Stimulated activated CD4-positive, alpha-beta T cell treated with anti-CD3 and anti-CD28 coated beads, Interleukin-12 subunit alpha, Interleukin-12 subunit beta, amount 100 ng/mL, for 4 hours (primary cell): ENCODE measurements around the gene NEB.
"Not testable (repeated sequence)": the region's sequence is repeated elsewhere in the genome, so short reads cannot be mapped to it uniquely, and the experiment has no call there.

ENCODE experiments used
- DNase-seq: peaks from one replicate; pipeline ENCODE4 v3.0.0-alpha.2; 2020

The NEB gene

DNA sequence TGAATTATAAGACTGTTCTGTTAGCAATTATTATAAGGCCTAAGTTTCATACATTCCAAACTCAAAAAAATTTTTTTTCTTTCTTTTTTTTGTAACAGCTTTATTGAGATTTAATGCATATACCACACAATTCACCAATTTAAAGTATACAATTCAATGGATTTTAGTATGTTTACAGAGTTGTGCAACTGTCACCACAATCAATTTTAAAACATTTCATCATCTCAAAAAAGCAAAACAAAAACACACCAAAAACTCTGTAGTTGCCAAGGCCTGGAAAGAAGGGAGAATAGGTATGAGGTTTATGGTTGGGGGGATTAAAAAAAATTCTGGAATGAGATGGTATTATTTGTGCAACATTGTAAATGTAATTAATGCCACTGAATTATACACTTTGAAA is 36.1 kb downstream of the NEB start:
- not testable (repeated sequence) for DNase-seq

DNA sequence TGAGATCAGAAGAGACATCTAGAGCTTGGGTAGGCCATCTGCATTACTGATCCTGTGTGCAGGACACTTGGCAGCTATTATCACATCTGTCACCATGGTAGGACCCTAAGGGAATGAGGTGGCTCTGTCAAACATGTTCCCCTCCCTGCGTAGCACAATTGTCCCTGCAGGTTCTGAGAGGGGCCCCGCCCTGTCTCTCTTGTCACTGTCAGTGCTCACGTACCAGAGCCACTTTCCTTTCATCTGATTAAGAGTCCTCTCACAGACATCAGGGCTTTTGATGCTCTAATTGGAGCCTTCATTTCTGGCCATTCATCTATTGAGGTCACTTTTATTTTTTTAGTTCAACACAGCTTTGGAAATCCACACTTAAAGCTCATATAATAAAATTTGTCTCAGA is 38.5 kb downstream of the NEB start:
- DNase-seq, result no peak

DNA sequence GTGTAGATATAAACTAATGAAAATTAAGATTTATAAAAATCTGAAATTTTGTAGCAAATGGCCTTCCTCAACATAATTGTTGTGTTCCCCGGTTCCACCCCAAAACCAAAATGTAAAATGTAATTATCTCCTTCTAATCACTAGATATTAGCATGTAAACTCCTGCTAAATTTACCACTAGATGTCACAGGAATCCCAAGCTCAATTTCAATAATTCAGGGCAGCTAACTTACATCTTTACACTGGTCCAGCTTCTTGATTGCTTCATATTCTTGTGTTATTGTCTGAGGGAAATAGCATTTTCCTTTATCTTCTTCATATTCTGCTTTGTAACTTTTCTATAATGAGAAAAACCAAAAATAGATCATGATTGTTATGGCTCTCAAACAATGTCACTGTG is 42.6 kb downstream of the NEB start:
- DNase-seq, result no peak

DNA sequence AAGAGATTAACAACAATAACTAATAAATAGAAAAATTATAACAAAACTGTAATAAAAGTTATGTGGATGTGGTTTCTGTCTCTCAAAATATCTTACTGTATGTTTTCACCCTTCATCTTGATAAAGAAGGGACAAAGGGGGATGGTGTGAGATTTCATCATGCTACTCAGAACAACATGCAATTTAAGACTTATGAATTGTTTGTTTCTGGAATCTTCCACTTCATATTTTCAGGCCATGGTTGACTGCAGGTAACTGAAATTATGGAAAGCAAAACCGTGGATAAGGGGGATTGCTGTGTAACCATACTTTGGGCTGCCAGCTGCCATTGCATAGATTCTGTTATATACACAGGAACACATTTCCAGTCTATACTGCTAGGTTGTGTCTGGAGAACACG is 45.6 kb downstream of the NEB start:
- DNase-seq, result no peak

DNA sequence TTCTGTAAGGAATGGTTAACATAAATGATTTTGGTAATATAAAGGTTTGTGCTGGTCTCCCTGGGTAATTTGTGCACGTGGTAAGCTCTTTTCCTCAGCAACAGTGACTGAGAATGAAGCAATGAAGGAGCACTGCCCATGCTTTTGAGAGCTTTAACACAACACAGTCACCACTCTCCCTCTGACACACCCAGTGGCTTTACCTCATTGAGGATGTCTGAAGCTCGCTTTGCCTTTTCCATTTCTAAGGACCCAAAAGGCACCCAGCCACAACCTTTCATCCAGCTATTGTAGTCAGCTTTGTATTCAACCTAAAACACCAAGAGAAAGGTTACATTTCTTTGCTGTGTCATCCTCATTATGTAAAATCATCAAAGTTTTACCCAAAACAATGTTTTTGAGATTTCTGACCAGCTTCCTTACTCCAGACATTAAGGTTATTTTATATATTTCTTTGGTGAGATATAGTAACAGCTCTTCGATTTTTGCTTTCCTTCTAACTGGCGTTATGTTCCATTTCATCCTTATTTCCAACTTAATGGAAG is 51.7 kb downstream of the NEB start:
- no peak for DNase-seq

DNA sequence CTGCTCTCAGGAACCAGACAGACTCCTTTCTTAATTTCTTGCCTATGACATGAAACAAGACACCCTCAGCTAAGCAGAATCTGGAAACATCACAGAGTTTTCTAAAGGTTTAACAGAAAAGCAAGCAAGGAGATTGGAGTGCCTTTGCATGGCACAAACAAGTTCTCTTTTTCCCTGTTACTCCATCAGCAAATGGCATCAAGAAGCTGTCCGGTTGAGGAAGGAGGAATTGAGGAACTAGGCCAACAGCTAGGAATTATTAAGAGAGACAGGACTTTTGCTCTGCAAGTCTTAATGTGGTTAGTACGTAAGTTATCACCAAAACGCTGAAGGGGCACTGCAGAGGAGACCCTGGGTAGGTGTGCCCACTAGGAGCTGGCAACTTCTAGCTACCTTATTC is 53.2 kb downstream of the NEB start:
- no peak for DNase-seq

DNA sequence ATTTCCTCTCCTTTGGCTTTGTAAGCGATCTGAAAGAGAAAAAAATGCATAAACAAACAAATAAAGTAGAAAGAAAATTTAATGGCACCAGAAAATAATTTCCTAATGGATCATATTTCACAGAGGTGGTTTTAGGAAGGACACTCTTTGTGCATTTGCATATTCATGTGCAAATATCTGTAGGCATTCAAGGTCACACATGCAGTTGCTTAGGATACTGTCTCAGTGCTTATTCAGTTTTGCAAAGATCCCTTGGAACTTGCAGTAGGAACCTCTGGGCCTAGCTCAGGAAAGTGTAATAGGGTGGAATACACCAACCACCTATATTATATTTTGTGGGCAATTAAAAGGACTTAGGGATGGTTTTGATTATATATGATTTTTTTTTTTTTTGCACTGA is 54.3 kb downstream of the NEB start:
- no peak for DNase-seq

DNA sequence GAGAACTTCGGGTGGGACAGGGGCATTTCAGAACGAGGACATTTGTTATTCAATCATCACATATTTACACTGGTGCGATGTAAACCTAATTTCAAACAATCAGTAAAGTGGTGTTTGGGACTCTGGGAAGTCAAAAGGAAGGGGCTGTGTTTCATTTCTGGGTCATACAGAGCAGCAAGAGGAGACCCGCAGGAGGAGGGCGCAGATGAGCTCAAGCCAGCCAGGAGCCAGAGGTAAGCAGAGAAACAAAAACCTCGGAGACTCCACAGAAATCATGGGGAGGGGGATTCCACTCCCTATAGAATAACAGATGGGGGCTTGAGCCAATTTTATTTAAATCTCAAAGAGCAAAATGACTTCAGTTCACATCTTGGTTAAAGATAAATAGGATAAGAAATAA is 55.4 kb downstream of the NEB start:
- no peak for DNase-seq

DNA sequence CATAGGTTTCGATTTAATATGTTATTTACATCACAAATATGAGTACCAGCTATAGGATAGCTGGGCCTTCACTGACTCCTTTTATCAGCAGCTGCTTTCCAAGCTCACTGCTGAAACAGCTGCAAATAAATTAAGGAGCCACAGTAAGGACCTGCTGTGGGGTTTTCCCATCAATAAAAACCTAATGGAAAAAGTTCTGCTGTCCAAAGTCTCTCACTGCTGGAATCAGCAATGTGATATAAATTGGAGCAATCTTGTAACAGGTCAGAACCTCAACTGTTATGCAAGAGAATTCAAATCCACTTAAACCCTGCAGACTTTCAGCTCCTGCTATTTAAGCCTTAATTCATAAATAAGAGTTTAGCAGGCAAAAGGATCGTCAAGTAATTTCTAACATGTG is 61.3 kb downstream of the NEB start:
- DNase-seq, result no peak

DNA sequence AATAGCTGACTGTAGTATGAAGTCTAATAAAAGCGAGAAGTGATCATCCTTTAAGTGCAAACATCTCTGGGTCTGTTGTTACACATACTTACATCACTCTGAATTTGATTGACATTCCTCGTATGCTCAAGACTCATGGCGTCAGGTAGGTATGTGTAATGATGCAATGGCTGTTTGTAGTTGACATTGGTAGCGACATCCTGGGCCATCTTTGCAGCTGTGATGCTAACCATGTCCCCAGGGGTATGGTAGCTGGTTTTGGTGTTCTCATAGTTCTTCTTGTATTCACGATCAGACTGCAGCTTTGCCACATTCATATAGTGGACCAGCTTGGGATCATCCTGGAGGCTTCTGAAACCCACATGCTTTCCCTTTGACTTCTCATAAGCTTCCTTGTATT is 62.0 kb downstream of the NEB start:
- DNase-seq, result no peak

DNA sequence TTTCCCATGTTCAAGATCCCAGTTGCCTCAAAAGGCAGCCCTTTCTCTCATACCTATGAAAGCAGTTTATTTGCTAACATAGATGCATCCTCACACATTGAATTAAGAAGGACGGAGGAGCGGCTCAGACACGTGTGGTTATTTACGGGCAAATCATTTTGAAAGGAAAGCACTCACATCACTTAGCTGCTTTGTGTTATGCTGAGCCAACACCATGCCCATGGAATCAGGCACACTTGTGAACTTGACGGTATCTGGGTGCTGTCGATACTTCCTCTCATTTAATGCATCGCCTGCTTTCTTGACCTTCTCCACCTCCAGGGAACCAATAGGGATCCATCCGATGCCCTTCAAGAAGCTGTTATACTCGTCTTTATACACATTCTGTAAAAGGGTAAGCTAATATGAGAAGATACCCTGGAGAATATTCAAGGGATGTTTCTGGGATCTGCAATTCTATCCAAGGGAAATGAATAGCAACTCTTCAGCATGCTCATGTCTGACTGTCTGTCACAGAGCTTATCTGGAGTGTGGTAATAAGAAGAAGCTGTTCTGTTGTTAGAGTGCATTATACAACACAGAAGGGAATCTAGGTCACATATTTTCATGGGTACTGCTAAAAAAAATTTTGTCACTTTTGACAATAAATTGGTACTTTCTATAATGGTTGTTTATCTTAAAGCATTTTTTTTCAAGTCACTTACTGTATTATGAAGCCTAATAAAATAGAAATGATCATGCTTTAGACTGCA is 63.3 kb downstream of the NEB start:
- no peak for DNase-seq

DNA sequence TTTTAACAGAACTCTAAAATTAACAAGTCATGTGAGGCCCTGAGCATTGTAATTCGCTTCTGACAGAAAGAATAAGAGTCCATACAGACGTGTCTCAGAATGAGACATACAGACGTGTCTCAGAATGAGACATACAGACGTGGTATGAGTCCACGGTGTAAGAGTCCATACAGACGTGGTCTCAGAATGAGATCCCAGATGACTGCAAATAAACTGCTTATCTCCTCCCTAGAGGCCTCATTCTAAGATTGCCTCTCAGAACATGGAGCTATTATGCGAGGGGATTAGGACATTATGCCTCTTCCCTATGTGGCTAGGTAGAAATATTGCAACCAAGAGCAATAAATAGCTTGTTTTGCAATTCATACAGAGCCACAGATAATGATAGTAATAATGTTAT is 63.9 kb downstream of the NEB start:
- no peak for DNase-seq

DNA sequence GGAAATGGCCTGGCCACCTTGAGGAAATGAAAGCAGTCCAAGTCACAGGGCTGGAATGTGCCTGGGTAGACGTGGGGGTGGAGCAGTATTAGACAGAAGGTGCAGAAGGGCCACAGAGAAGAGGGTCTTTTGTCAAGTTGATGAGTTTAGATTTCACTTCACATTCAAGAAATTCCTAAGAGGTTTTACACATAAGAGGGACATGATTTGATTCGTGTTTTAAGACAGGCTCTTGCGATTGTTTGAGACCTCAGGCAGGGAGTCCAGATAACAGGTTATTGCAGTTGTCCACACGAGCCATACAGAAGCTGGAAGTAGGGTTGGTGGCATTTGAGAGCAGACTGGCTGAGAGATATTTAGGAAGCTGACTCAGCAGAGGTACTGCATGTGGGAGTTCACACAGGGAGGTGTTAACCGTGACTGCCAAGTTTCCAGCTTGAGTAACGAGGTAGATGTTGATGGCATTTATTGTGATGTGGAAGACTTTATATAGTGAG is 64.6 kb downstream of the NEB start:
- DNase-seq, result peak; percentile 1

DNA sequence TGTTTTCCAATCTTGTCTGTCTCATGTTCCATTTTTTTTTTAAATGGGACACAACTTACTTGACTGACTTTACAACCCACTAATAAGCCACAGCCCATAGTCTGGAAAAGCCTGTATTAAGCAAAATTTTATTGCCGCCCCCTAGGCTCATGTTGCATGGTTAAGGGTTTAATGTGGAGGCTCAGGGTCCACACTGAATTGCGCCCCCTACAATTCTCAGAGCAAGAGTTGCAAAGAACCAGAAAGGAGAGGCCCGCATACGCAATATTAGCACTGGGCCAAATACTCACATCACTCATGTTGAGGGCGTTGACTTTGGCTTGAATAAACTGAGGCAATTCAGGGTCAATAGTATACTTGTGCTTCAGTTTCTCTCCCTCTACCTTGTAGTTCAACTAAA is 65.5 kb downstream of the NEB start:
- no peak for DNase-seq

DNA sequence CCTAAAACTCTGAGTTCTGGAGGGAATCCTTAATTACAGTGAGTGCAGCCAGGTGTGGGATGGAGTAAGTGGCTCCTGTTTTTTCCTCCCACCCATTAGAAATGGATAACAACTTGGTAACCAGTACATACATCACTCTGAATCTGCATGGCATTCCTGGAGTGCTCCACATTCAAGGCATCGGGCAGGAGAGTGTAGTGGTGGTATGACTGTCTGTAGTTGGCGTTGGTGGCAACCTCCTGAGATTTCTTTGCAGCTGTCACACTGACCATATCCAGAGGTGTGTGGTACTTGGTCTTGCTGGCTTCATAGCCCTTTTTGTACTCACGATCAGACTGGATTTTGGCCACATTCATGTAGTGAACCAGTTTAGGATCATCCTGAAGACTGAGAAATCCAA is 68.3 kb downstream of the NEB start:
- DNase-seq, result no peak

DNA sequence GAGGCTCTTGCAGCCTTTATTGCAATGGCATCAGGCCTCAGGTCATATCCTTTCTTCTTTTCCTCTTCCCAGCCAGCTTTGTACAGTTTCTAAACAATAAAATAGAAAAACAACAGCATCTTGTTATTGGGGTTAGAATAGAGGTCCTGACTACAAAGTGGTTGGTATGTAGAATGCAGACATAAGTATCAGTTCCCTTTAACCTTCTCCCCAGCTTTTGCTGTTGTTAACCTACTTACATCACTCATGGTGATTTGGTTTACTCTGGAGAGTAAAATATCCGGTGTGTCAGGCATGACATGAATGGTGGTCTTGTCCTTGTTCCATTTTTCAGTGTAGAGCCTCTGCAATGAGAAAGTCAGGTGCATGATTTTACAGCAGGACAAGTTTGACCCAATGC is 69.8 kb downstream of the NEB start:
- no peak for DNase-seq

DNA sequence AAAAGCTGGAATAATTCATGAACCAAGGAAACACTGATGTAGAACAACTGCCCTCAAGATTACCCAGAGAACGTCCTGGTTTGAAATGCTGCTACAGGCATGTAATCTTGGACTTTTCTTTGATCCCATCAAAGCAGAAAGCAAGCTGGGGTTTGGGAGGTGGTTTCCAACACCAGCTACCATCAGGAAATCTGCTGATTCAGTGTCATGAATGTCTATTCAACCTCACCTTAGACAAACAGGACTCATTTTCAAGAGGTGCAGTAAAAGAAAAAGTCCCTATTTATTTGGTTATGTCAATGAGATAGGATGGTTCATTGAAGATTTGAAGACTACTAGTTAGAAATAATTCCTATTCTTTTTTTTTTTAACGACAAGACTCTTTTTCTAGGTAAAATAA is 72.7 kb downstream of the NEB start:
- no peak for DNase-seq

DNA sequence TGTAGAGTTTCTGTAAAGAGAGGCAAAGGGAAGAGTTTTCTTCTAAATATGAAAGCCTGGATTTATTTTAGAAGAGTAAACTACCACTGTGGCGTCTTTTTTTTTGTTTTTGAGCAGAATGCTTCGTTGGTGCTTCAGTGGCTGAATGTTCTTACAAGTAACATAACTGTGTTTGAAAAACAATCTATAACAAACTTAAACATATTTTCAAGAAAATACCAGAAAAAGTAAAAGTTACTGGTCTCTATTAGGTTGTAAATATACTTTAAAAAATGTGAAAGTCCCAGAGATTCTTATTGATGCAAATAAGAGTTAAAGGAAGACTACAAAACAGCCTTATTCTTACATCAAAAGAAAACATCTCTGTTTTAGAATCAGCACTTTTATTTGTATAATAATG is 76.2 kb downstream of the NEB start:
- DNase-seq, result no peak

DNA sequence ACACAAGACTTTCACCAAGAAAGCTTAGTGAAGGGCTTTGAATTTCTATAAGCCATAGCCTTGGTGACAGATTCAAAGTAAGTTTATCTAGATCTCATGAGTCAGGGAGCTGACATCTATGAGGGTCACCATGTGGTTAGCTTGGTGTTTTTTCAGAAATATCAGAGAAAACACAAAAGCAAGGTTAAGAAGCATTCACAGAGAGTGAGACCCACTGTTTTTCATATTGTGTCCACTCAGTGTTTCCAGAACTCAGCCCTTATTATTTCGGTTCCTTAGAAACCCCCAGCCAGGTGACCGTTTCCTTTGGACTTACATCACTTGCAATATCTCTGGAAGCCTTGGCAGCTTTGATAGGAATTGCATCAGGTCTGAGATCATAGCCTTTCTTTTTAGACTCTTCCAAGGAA is 76.6 kb downstream of the NEB start:
- no peak for DNase-seq

DNA sequence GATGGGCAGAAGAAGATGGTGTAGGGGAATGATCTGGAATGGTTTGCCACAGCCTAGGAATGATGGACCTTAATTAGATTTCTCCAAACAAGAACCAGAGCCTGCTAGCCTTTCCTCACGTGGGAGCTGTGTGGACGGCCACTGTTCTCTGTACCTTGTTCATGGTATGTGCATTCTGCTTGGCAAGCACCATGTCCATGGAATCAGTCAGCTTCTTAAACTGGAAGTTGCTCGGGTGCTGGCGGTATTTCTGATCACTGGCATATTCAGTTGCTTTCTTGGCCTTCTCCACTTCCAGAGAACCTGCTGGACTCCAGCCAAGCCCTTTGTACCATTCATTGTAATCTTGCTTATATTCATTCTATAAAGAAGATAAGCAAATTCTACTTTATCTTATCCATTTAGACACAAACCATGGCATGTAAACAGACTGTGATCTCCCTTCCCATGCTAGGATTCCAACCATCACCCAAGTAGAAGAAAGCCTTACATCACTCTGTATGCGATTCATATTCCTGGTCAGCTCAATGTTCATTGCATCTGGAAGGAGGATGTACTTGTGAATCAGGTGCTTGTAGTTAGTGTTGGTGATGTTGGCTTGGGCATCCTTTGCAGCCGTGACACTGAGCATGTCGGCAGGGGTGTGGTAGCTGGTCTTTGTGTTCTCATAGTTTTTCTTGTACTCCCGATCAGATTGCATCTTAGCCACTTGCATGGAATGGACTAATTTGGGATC is 78.4 kb downstream of the NEB start:
- DNase-seq, result no peak

DNA sequence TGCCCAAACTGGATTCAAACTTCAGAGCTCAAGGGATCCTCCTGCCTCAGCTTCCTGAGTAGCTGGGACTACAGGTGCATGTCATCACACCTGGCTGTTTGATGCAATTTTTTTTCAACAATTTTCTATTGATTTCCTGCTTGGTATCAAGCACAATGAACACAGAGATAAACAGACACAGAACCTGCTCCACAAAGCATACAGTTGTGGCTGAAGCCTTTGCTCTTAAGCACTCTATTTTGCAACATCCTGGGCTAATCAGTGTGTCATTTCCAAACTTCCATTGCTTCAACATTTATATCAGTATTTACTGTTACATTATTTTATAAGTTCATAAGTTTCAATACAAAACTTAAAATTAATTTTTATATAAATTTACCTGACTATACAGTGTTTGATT is 79.4 kb downstream of the NEB start:
- DNase-seq, result no peak

DNA sequence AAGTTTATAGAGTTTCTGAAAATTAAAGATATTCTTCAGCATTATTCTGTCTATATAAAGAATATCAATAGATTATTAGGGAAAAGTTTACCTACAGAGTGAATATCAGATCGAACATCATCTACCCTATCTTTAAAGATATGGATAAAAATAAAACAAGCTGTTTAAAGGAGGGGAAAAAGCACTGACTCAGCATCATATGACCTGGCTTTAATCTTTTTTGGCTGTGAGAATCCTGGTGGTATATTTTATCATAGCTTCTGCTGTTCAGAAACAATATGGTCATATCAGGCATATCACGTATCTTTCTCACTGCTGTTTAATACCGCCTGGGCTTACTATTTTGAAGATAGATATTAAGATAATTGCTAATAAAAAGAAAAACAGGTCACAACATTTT is 80.2 kb downstream of the NEB start:
- no peak for DNase-seq

DNA sequence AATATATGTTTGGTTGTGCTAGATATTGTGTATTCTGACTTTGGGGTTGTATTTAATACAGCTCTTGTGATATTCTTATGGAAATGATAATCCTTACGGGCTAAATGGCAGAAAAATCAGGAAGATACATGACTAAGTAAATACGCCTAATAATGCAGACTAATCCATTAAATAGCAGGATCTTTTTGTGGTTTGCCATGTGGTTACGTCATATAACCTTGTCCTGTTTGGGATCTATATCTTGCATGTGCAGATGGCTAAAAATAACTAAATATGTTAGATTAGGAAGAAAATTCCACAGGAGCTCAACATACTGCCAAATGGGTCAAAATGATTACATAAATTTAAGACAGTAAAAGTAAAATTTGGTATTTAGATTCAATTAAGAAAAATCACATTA is 83.0 kb downstream of the NEB start:
- no peak for DNase-seq

DNA sequence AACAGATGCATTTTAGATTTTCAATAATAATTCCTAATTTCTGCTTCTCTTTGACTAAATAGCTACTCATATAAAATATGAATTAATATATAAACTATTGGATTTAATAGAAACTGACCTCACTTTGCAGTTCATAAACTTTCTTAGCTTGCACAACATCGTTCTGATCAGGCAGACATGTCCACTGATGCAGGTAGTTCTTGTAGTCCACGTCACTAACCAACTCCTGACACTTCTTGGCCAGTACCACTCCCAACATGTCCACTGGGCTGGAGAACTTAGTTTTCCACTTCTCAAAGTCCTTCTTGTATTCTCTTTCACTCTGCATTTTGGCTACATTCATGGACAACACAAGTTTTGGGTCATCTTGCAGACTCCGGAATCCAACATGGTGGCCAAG is 83.8 kb downstream of the NEB start:
- no peak for DNase-seq
